WTC11 (cell line): ENCODE measurements around the gene B3GAT3. TPM values are rescaled to one million over a fixed set of nuclear protein-coding genes. Genes with fewer than 3 reads are reported as not detected.

Experiments used
- ATAC-seq: fragments of 200-7000 bp; cut with Tn5 transposase; 2 replicates; pipeline ENCODE4 v1.10.0; 2021; ENCODE audit warnings: mild to moderate bottlenecking, moderate library complexity
- CTCF ChIA-PET: fragments of 300-600 bp; sonication (Branson Sonifier 250); formaldehyde crosslinking; loops from one replicate; lab custom pipeline; 2021; ENCODE audit warnings: antibody characterized with exemption; lab: Charles Lee
- POLR2A ChIA-PET: fragments of 350-600 bp; sonication (Branson Sonifier 250); formaldehyde crosslinking; loops from one replicate; lab custom pipeline; 2021; ENCODE audit warnings: antibody characterized with exemption; lab: Charles Lee
- DNase-seq: peaks from one replicate; pipeline ENCODE4 v3.0.0; 2021; ENCODE audit warnings: low spot score
- H3K27ac Mint-ChIP-seq: 2 replicates; pipeline ENCODE4 v1.8.0; 2021; ENCODE audit warnings: mixed read lengths
- H3K27me3 Mint-ChIP-seq: 2 replicates; pipeline ENCODE4 v1.8.0; 2021; ENCODE audit warnings: low read depth, mild to moderate bottlenecking, moderate library complexity, mixed read lengths
- H3K36me3 Mint-ChIP-seq: 2 replicates; pipeline ENCODE4 v1.8.0; 2021; ENCODE audit warnings: mixed read lengths
- H3K4me1 Mint-ChIP-seq: 2 replicates; pipeline ENCODE4 v1.8.0; 2022; ENCODE audit warnings: mixed read lengths
- H3K4me3 Mint-ChIP-seq: 2 replicates; pipeline ENCODE4 v1.8.0; 2021; ENCODE audit warnings: mild to moderate bottlenecking, moderate library complexity, mixed read lengths
- H3K9me3 Mint-ChIP-seq: 2 replicates; pipeline ENCODE4 v1.8.0; 2021; ENCODE audit warnings: mixed read lengths
- ATF2 ChIP-seq: sonication (generic); formaldehyde crosslinking; IDR thresholded peaks from 2 replicates; pipeline ENCODE4 v1.8.1; 2022; ENCODE audit warnings: low read depth, missing genetic modification reagents, borderline replicate concordance
- CBFB ChIP-seq: sonication (generic); formaldehyde crosslinking; IDR thresholded peaks from 2 replicates; pipeline ENCODE4 v1.8.1; 2022; ENCODE audit warnings: mild to moderate bottlenecking, low read depth, missing genetic modification reagents
- CREM ChIP-seq: sonication (generic); formaldehyde crosslinking; IDR thresholded peaks from 2 replicates; pipeline ENCODE4 v1.8.1; 2022; ENCODE audit warnings: mild to moderate bottlenecking, missing genetic modification reagents, moderate library complexity
- CTCF ChIP-seq: fragments of 200-600 bp; IDR thresholded peaks from 2 replicates; pipeline ENCODE4 v1.8.0; 2022; ENCODE audit warnings: antibody characterized with exemption
- ETV6 ChIP-seq: sonication (generic); formaldehyde crosslinking; IDR thresholded peaks from 2 replicates; pipeline ENCODE4 v1.8.1; 2022; ENCODE audit warnings: mild to moderate bottlenecking, missing genetic modification reagents
- FOXJ3 ChIP-seq: sonication (generic); formaldehyde crosslinking; IDR thresholded peaks from 2 replicates; pipeline ENCODE4 v1.9.0; 2021; ENCODE audit warnings: missing genetic modification reagents, mild to moderate bottlenecking, borderline replicate concordance
- GABPB1 ChIP-seq: sonication (generic); formaldehyde crosslinking; IDR thresholded peaks from 2 replicates; pipeline ENCODE4 v1.8.1; 2023; ENCODE audit warnings: mild to moderate bottlenecking, missing genetic modification reagents
- IRF1 ChIP-seq: sonication (generic); formaldehyde crosslinking; IDR thresholded peaks from 2 replicates; pipeline ENCODE4 v1.8.0; 2023; ENCODE audit warnings: missing genetic modification reagents
- JAZF1 ChIP-seq: fragments of 250-450 bp; sonication (Bioruptor Pico); IDR thresholded peaks from 2 replicates; pipeline ENCODE4 v1.9.0; 2021; ENCODE audit warnings: moderate library complexity, mild to moderate bottlenecking, inconsistent platforms
- MAX ChIP-seq: sonication (generic); formaldehyde crosslinking; IDR thresholded peaks from 2 replicates; pipeline ENCODE4 v1.8.0; 2022; ENCODE audit warnings: mild to moderate bottlenecking, missing genetic modification reagents
- NFYB ChIP-seq: sonication (generic); formaldehyde crosslinking; conservative IDR thresholded peaks from 2 replicates; pipeline ENCODE4 v1.8.0; 2022; ENCODE audit warnings: low read depth, missing genetic modification reagents
- PRRX2 ChIP-seq: fragments of 250-450 bp; sonication (Bioruptor Pico); IDR thresholded peaks from 2 replicates; pipeline ENCODE4 v1.8.0; 2021; ENCODE audit warnings: mild to moderate bottlenecking
- TP53 ChIP-seq: sonication (generic); formaldehyde crosslinking; IDR thresholded peaks from 2 replicates; pipeline ENCODE4 v1.8.1; 2023; ENCODE audit warnings: mild to moderate bottlenecking, missing genetic modification reagents
- USF1 ChIP-seq: sonication (generic); formaldehyde crosslinking; IDR thresholded peaks from 2 replicates; pipeline ENCODE4 v1.8.0; 2022; ENCODE audit warnings: mild to moderate bottlenecking, missing genetic modification reagents
- ZNF138 ChIP-seq: sonication (generic); formaldehyde crosslinking; conservative IDR thresholded peaks from 2 replicates; pipeline ENCODE4 v1.8.1; 2022; ENCODE audit warnings: mild to moderate bottlenecking, moderate library complexity, missing genetic modification reagents
- ZNF232 ChIP-seq: sonication (generic); formaldehyde crosslinking; IDR thresholded peaks from 2 replicates; pipeline ENCODE4 v1.8.0; 2022; ENCODE audit warnings: mild to moderate bottlenecking, missing genetic modification reagents
- ZNF281 ChIP-seq: sonication (generic); formaldehyde crosslinking; IDR thresholded peaks from 2 replicates; pipeline ENCODE4 v1.8.0; 2023; ENCODE audit warnings: mild to moderate bottlenecking, missing genetic modification reagents
- ZNF317 ChIP-seq: sonication (generic); formaldehyde crosslinking; IDR thresholded peaks from 2 replicates; pipeline ENCODE4 v1.8.1; 2023; ENCODE audit warnings: low read depth, mild to moderate bottlenecking, moderate library complexity, missing genetic modification reagents, borderline replicate concordance
- ZNF416 ChIP-seq: fragments of 250-450 bp; sonication (Bioruptor Pico); IDR thresholded peaks from 2 replicates; pipeline ENCODE4 v1.9.0; 2021; ENCODE audit warnings: mild to moderate bottlenecking, inconsistent platforms
- ZNF423 ChIP-seq: fragments of 250-450 bp; sonication (Bioruptor Pico); IDR thresholded peaks from 2 replicates; pipeline ENCODE4 v2.1.2; 2022; ENCODE audit warnings: mild to moderate bottlenecking, moderate library complexity
- ZSCAN18 ChIP-seq: fragments of 250-450 bp; sonication (Bioruptor Pico); IDR thresholded peaks from 2 replicates; pipeline ENCODE4 v2.1.2; 2022; ENCODE audit warnings: mild to moderate bottlenecking, moderate library complexity
- total RNA-seq: library from RNA; stranded (reverse); gene quantifications from 3 replicates; pipeline ENCODE4 v1.2.3, GENCODE V29; 2021

Gene B3GAT3
- total RNA-seq, 1 experiment from 2014 or later = 43.9 TPM

GRCh38 chr11:62574363-62575071 is 47.3 kb downstream of the B3GAT3 start:
- ChIA-PET POLR2A (interaction anchor here (0.5 to 3.2 kb wide), 20 partner anchors 8 to 1413 kb away, joined by 3 to 44 read pairs (median 4); partner anchors contain the start of genes B3GAT3, C11orf98, CSKMT and GNG3), CTCF (interaction anchor here (0.6 to 2.1 kb wide), 20 partner anchors 14 to 237 kb away, joined by 3 to 33 read pairs (median 6); partner anchors contain the start of genes B3GAT3, HNRNPUL2, MTA2 and TUT1)
- no peaks in the 10 kb centered on the region for H3K27me3 Mint-ChIP-seq
- peak; percentile 23; the same call in 1 of the 2 replicates for TF ChIP-seq GABPB1 (CRISPR knock-in tag)
- no peak for TF ChIP-seq NFYB (CRISPR knock-in tag)
- 0 out of 2 replicates have a peak, but pooled peaks have one; percentile 15 for TF ChIP-seq ZNF416
- peak; percentile 33 for DNase-seq
- H3K4me1 Mint-ChIP-seq = peaks cover 37% of the 10 kb centered on the region
- H3K9me3 Mint-ChIP-seq = no peaks in the 10 kb centered on the region
- H3K4me3 Mint-ChIP-seq = peak overlapping the region; percentile 99
- ATAC-seq = peak; percentile 5
- H3K27ac Mint-ChIP-seq = peak overlapping the region; percentile 96
- H3K36me3 Mint-ChIP-seq = peaks cover 62% of the 10 kb centered on the region

- DNase-seq = peak; percentile 98
- Mint-ChIP-seq H3K4me1 (peaks cover 37% of the 10 kb centered on the region), H3K4me3 (peak within 1 kb of the TSS; percentile 99), H3K36me3 (peaks cover 69% of the 10 kb centered on the region), H3K27ac (peak within 1 kb of the TSS; percentile 96), H3K9me3 (no peaks in the 10 kb centered on the region), H3K27me3 (no peaks in the 10 kb centered on the region)
- ChIA-PET CTCF (interaction anchor here (0.6 to 2.1 kb wide), 17 partner anchors 13 to 236 kb away, joined by 3 to 33 read pairs (median 6); partner anchors contain the start of genes B3GAT3, HNRNPUL2, MTA2 and TUT1), POLR2A (interaction anchor here (0.5 to 3.2 kb wide), 20 partner anchors 9 to 1412 kb away, joined by 3 to 44 read pairs (median 4); partner anchors contain the start of genes B3GAT3, C11orf98, CSKMT and GNG3)
- peak; percentile 97 for ATAC-seq
- TF ChIP-seq ZNF423 (CRISPR knock-in tag) (no peak), ETV6 (CRISPR knock-in tag) (peak; percentile 19; the same call in 1 of the 2 replicates), FOXJ3 (CRISPR knock-in tag) (no peak), JAZF1 (CRISPR knock-in tag) (no peak), ZNF232 (CRISPR knock-in tag) (peak; percentile 11; the same call in 1 of the 2 replicates), PRRX2 (CRISPR knock-in tag) (0 out of 2 replicates have a peak, but pooled peaks have one; percentile 64), ZNF317 (CRISPR knock-in tag) (no peak), IRF1 (CRISPR knock-in tag) (no peak), MAX (peak; percentile 55; the same call in 1 of the 2 replicates), ZNF281 (no peak), CTCF (no peak), CREM (peak; percentile 67), ZNF138 (no peak), TP53 (CRISPR knock-in tag) (no peak), USF1 (CRISPR knock-in tag) (no peak), CBFB (no peak), ATF2 (CRISPR knock-in tag) (no peak), ZSCAN18 (CRISPR knock-in tag) (no peak)
These were observed 48.0 kb downstream of the B3GAT3 start, which contains the start of gene EEF1G for GRCh38 chr11:62573592-62574362. EEF1G (minus strand) TSS chr11:62573891; CDS start chr11:62573842, 49 bp downstream.
